ENCODE measurements around the gene METTL4. TPM values are rescaled to one million over a fixed set of nuclear protein-coding genes. Genes with fewer than 3 reads are reported as not detected.

The METTL4 gene
- total RNA-seq, 1 experiment from 2014 or later, result 20.1 TPM

GRCh38 chr18:2540575-2540974, 30.7 kb downstream of the METTL4 start:
- no peaks in the 10 kb centered on the region for H3K9me3 Mint-ChIP-seq (ENCODE audit: unreplicated experiment)
- CTCF ChIA-PET, result no interaction called here
- POLR2A ChIA-PET, result no interaction called here

GRCh38 chr18:2538844-2539243, 32.5 kb downstream of the METTL4 start:
- no peak overlapping the region for H3K4me3 Mint-ChIP-seq (ENCODE audit: unreplicated experiment)
- no peaks in the 10 kb centered on the region for H3K4me1 Mint-ChIP-seq (ENCODE audit: low read depth, unreplicated experiment)
- no peak for DNase-seq
- peaks cover 11% of the 10 kb centered on the region for H3K36me3 Mint-ChIP-seq (ENCODE audit: insufficient read depth, unreplicated experiment)
- no peaks in the 10 kb centered on the region for H3K9me3 ChIP-seq
- no peaks in the 10 kb centered on the region for H3K36me3 ChIP-seq (ENCODE audit: control insufficient read depth, insufficient read depth, low read length)
- H3K4me3 ChIP-seq (ENCODE audit: low read depth, low read length), result no peak overlapping the region
- H3K27me3 ChIP-seq (replicated peaks; ENCODE audit: control insufficient read depth, insufficient read depth, low read length), result no peaks in the 10 kb centered on the region
- H3K27ac Mint-ChIP-seq (ENCODE audit: unreplicated experiment), result no peak overlapping the region
- no peaks in the 10 kb centered on the region for H3K9me3 Mint-ChIP-seq (ENCODE audit: unreplicated experiment)
- BruUV-seq (replicated peaks), result no TSS peak
- TF ChIP-seq CTCF (IDR thresholded peaks at IDR 0.05; ENCODE audit: insufficient read depth in 1 of 2, low read depth in 1 of 2, low read length in 1 of 2, severe bottlenecking in 1 of 2, unreplicated experiment in 1 of 2), result no peak
- intact Hi-C loops (cut with micrococcal nuclease; ENCODE audit: unreplicated experiment), result no loop called here
- H3K4me1 ChIP-seq, result no peaks in the 10 kb centered on the region
- H3K27me3 Mint-ChIP-seq (ENCODE audit: insufficient read depth, unreplicated experiment), result no peaks in the 10 kb centered on the region
- CTCF ChIA-PET, result no interaction called here
- POLR2A ChIA-PET, result no interaction called here

More at GRCh38 chr18:2540575-2540974, 30.7 kb downstream of the METTL4 start:
- Mint-ChIP-seq H3K27ac (ENCODE audit: unreplicated experiment) (no peak overlapping the region), H3K27me3 (ENCODE audit: insufficient read depth, unreplicated experiment) (no peaks in the 10 kb centered on the region), H3K4me1 (ENCODE audit: low read depth, unreplicated experiment) (no peaks in the 10 kb centered on the region), H3K36me3 (ENCODE audit: insufficient read depth, unreplicated experiment) (peaks cover 11% of the 10 kb centered on the region), H3K4me3 (ENCODE audit: unreplicated experiment) (no peak overlapping the region)
- Histone ChIP-seq H3K9me3 (no peaks in the 10 kb centered on the region), H3K4me3 (ENCODE audit: low read depth, low read length) (no peak overlapping the region), H3K4me1 (no peaks in the 10 kb centered on the region), H3K27me3 (replicated peaks; ENCODE audit: control insufficient read depth, insufficient read depth, low read length) (no peaks in the 10 kb centered on the region), H3K36me3 (ENCODE audit: control insufficient read depth, insufficient read depth, low read length) (no peaks in the 10 kb centered on the region)
- DNase-seq, result no peak
- intact Hi-C loops (cut with micrococcal nuclease; ENCODE audit: unreplicated experiment), result loop anchor here (5.0 to 10.0 kb wide), 5 partner anchors 458 to 1676 kb away; no protein-coding TSS in a partner anchor
- no peak for TF ChIP-seq CTCF (IDR thresholded peaks at IDR 0.05; ENCODE audit: insufficient read depth in 1 of 2, low read depth in 1 of 2, low read length in 1 of 2, severe bottlenecking in 1 of 2, unreplicated experiment in 1 of 2)
- no TSS peak for BruUV-seq (replicated peaks)

GRCh38 chr18:2538236-2538635, 33.1 kb downstream of the METTL4 start:
- Mint-ChIP-seq H3K27ac (ENCODE audit: unreplicated experiment) (no peak overlapping the region), H3K4me1 (ENCODE audit: low read depth, unreplicated experiment) (no peaks in the 10 kb centered on the region), H3K36me3 (ENCODE audit: insufficient read depth, unreplicated experiment) (peaks cover 11% of the 10 kb centered on the region), H3K9me3 (ENCODE audit: unreplicated experiment) (no peaks in the 10 kb centered on the region), H3K27me3 (ENCODE audit: insufficient read depth, unreplicated experiment) (no peaks in the 10 kb centered on the region), H3K4me3 (ENCODE audit: unreplicated experiment) (no peak overlapping the region)
- no peak for TF ChIP-seq CTCF (IDR thresholded peaks at IDR 0.05; ENCODE audit: insufficient read depth in 1 of 2, low read depth in 1 of 2, low read length in 1 of 2, severe bottlenecking in 1 of 2, unreplicated experiment in 1 of 2)
- H3K4me3 ChIP-seq (ENCODE audit: low read depth, low read length), result no peak overlapping the region
- ChIA-PET POLR2A (no interaction called here), CTCF (no interaction called here)
- intact Hi-C loops (cut with micrococcal nuclease; ENCODE audit: unreplicated experiment), result no loop called here
- H3K4me1 ChIP-seq, result no peaks in the 10 kb centered on the region
- no peaks in the 10 kb centered on the region for H3K27me3 ChIP-seq (replicated peaks; ENCODE audit: control insufficient read depth, insufficient read depth, low read length)
- no peaks in the 10 kb centered on the region for H3K9me3 ChIP-seq
- BruUV-seq (replicated peaks), result no TSS peak
- H3K36me3 ChIP-seq (ENCODE audit: control insufficient read depth, insufficient read depth, low read length), result no peaks in the 10 kb centered on the region
- DNase-seq, result no peak

Data from Caco-2 (cell line).